Trophoblast cell (in vitro differentiated cells and primary cell): ENCODE results near the gene PNPO.

ENCODE experiments used
- DNase-seq, 2 donors: peaks; one replicate each; pipeline ENCODE4 v3.0.0-alpha.2; 2016
- H2AFZ ChIP-seq: 2 replicates; pipeline ENCODE4 v1.6.1; 2013; ENCODE audit warnings: low read length, moderate library complexity, mild to moderate bottlenecking; ENCODE audit not compliant: insufficient read depth, poor library complexity
- H2AK5ac ChIP-seq: 2 replicates; pipeline ENCODE4 v1.6.1; 2013; ENCODE audit warnings: mild to moderate bottlenecking, low read length
- H2BK120ac ChIP-seq: 2 replicates; pipeline ENCODE4 v1.6.1; 2013; ENCODE audit warnings: low read length, mild to moderate bottlenecking, moderate library complexity; ENCODE audit not compliant: insufficient read depth, poor library complexity
- H2BK12ac ChIP-seq: 2 replicates; pipeline ENCODE4 v1.6.1; 2013; ENCODE audit warnings: mild to moderate bottlenecking, low read length, moderate library complexity
- H2BK5ac ChIP-seq: 2 replicates; pipeline ENCODE4 v1.6.1; 2013; ENCODE audit warnings: low read length, low read depth, moderate library complexity, mild to moderate bottlenecking; ENCODE audit not compliant: poor library complexity
- H3K14ac ChIP-seq: 2 replicates; pipeline ENCODE4 v1.6.1; 2013; ENCODE audit warnings: mild to moderate bottlenecking, low read length
- H3K18ac ChIP-seq: 2 replicates; pipeline ENCODE4 v1.6.1; 2013; ENCODE audit warnings: mild to moderate bottlenecking, low read length
- H3K23ac ChIP-seq: 2 replicates; pipeline ENCODE4 v1.6.1; 2013; ENCODE audit warnings: low read length
- H3K27ac ChIP-seq: 2 replicates; pipeline ENCODE4 v1.5.1; 2013; ENCODE audit warnings: low read depth, mild to moderate bottlenecking, inconsistent platforms, low read length, moderate library complexity
- H3K27me3 ChIP-seq: 2 replicates; pipeline ENCODE4 v1.6.1; 2013; ENCODE audit warnings: inconsistent platforms, mild to moderate bottlenecking, low read length, moderate library complexity; ENCODE audit not compliant: insufficient read depth
- H3K36me3 ChIP-seq, 2 experiments: 1 replicate in 1 of 2; 2 replicates in 1 of 2; pipeline ENCODE4 v1.6.1; 2013; ENCODE audit warnings: low read length in 2 of 2, mild to moderate bottlenecking in 2 of 2, moderate library complexity in 1 of 2; ENCODE audit not compliant: insufficient read depth in 2 of 2, control insufficient read depth in 1 of 2
- H3K4ac ChIP-seq: 2 replicates; pipeline ENCODE4 v1.6.1; 2013; ENCODE audit warnings: low read depth, mild to moderate bottlenecking, low read length, moderate library complexity
- H3K4me1 ChIP-seq, 2 experiments: 1 replicate in 1 of 2; 2 replicates in 1 of 2; pipeline ENCODE4 v1.6.1; 2013; ENCODE audit warnings: low read length in 2 of 2, mild to moderate bottlenecking in 2 of 2, moderate library complexity in 1 of 2; ENCODE audit not compliant: insufficient read depth in 2 of 2, control insufficient read depth in 1 of 2
- H3K4me2 ChIP-seq: 2 replicates; pipeline ENCODE4 v1.6.1; 2013; ENCODE audit warnings: inconsistent platforms, mild to moderate bottlenecking, low read length, moderate library complexity
- H3K4me3 ChIP-seq: 2 replicates; pipeline ENCODE4 v1.5.1; 2013; ENCODE audit warnings: mild to moderate bottlenecking, low read depth, low read length, inconsistent platforms
- H3K79me1 ChIP-seq: one replicate; pipeline ENCODE4 v1.6.1; 2013; ENCODE audit warnings: low read length
- H3K79me2 ChIP-seq: 2 replicates; pipeline ENCODE4 v1.6.1; 2013; ENCODE audit warnings: low read length, mild to moderate bottlenecking; ENCODE audit not compliant: control insufficient read depth, insufficient read depth, poor library complexity
- H3K9ac ChIP-seq: 2 replicates; pipeline ENCODE4 v1.6.1; 2013; ENCODE audit warnings: mild to moderate bottlenecking, low read length
- H3K9me3 ChIP-seq: 2 replicates; pipeline ENCODE4 v1.6.1; 2013; ENCODE audit warnings: low read depth, mild to moderate bottlenecking, control low read depth, inconsistent platforms, low read length; ENCODE audit not compliant: insufficient read depth
- H4K12ac ChIP-seq: 2 replicates; pipeline ENCODE4 v1.6.1; 2013; ENCODE audit warnings: low read depth, mild to moderate bottlenecking, low read length, moderate library complexity
- H4K8ac ChIP-seq: 2 replicates; pipeline ENCODE4 v1.6.1; 2013; ENCODE audit warnings: low read depth, mild to moderate bottlenecking, low read length, moderate library complexity
- H4K91ac ChIP-seq: one replicate; pipeline ENCODE4 v1.6.1; 2013; ENCODE audit warnings: low read depth, mild to moderate bottlenecking, low read length, moderate library complexity
- WGBS: extraction: QIAGEN DNeasy Blood & Tissue Kit; methylation state at CpG from one replicate; pipeline ENCODE4 v1.1.7; 2013; ENCODE audit warnings: missing lambda C conversion rate; ENCODE audit not compliant: insufficient read length, insufficient coverage; ENCODE audit errors: extremely low coverage; 5-methylcytosine and 5-hydroxymethylcytosine counted together

Gene PNPO

GRCh38 chr17:47955497-47956461 lies 14.4 kb downstream of the PNPO start:
- no peak for DNase-seq
- H4K8ac ChIP-seq = no peak overlapping the region
- H2BK5ac ChIP-seq = no peak overlapping the region
- H2AFZ ChIP-seq = no peak overlapping the region
- no peak overlapping the region for H2BK120ac ChIP-seq
- no peak overlapping the region for H3K14ac ChIP-seq
- H3K18ac ChIP-seq = no peak overlapping the region
- no peaks in the 10 kb centered on the region for H3K79me2 ChIP-seq
- no peak overlapping the region for H2BK12ac ChIP-seq
- H3K79me1 ChIP-seq = no peaks in the 10 kb centered on the region
- H4K91ac ChIP-seq = no peak overlapping the region
- no peak overlapping the region for H4K12ac ChIP-seq
- peaks cover 14 to 17% of the 10 kb centered on the region in 2 experiments for H3K4me1 ChIP-seq
- WGBS = no CpG with 5 or more reads among the region's 7 CpGs
- H3K36me3 ChIP-seq = no peaks in the 10 kb centered on the region
- no peaks in the 10 kb centered on the region for H3K9me3 ChIP-seq
- H3K9ac ChIP-seq = no peak overlapping the region
- no peak overlapping the region for H3K23ac ChIP-seq
- H3K4me2 ChIP-seq = no peak overlapping the region
- H3K4ac ChIP-seq = no peak overlapping the region
- H2AK5ac ChIP-seq = no peak overlapping the region
- H3K27ac ChIP-seq = no peak overlapping the region
- H3K27me3 ChIP-seq = no peaks in the 10 kb centered on the region
- H3K4me3 ChIP-seq = no peak overlapping the region

- Histone ChIP-seq H3K79me2 (no peaks in the 10 kb centered on the region), H2BK5ac (no peak overlapping the region), H3K36me3 (no peaks in the 10 kb centered on the region), H3K79me1 (no peaks in the 10 kb centered on the region), H3K9me3 (no peaks in the 10 kb centered on the region), H3K4me2 (no peak overlapping the region), H4K8ac (no peak overlapping the region), H2BK120ac (no peak overlapping the region), H3K4me3 (no peak overlapping the region), H3K4me1 (peaks cover 14 to 17% of the 10 kb centered on the region in 2 experiments), H3K4ac (no peak overlapping the region), H3K9ac (no peak overlapping the region), H2BK12ac (no peak overlapping the region), H2AFZ (no peak overlapping the region), H3K23ac (no peak overlapping the region), H4K91ac (no peak overlapping the region), H4K12ac (no peak overlapping the region), H3K27ac (no peak overlapping the region), H3K27me3 (no peaks in the 10 kb centered on the region), H3K14ac (no peak overlapping the region), H3K18ac (no peak overlapping the region), H2AK5ac (no peak overlapping the region)
- no peak for DNase-seq
- WGBS = no CpG with 5 or more reads among the region's 4 CpGs
These were observed 15.6 kb downstream of the PNPO start for GRCh38 chr17:47956791-47957590.

GRCh38 chr17:47957591-47958490 lies 16.5 kb downstream of the PNPO start, which contains the start of gene PRR15L:
Gene PRR15L, minus strand, starts transcription at chr17:47957883. Its CDS starts 4,649 bp downstream, at chr17:47953234.
- H3K27me3 ChIP-seq = no peaks in the 10 kb centered on the region
- peak within 1 kb of the TSS; percentile 23 for H3K4me3 ChIP-seq
- no peak for DNase-seq
- H3K9me3 ChIP-seq = no peaks in the 10 kb centered on the region
- no peak within 1 kb of the TSS for H3K14ac ChIP-seq
- no peak within 1 kb of the TSS for H2BK120ac ChIP-seq
- no peak within 1 kb of the TSS for H2AFZ ChIP-seq
- H2BK12ac ChIP-seq = no peak within 1 kb of the TSS
- H2AK5ac ChIP-seq = no peak within 1 kb of the TSS
- no peak within 1 kb of the TSS for H3K23ac ChIP-seq
- H3K4me2 ChIP-seq = peak within 1 kb of the TSS; percentile 37
- no peak within 1 kb of the TSS for H4K12ac ChIP-seq
- no CpG with 5 or more reads among the region's 16 CpGs for WGBS
- H3K4ac ChIP-seq = no peak within 1 kb of the TSS
- H3K9ac ChIP-seq = peak within 1 kb of the TSS; percentile 13
- no peaks in the 10 kb centered on the region for H3K36me3 ChIP-seq
- H3K79me2 ChIP-seq = no peaks in the 10 kb centered on the region
- no peak within 1 kb of the TSS for H3K18ac ChIP-seq
- peaks cover 14 to 17% of the 10 kb centered on the region in 2 experiments for H3K4me1 ChIP-seq
- no peak within 1 kb of the TSS for H2BK5ac ChIP-seq
- no peaks in the 10 kb centered on the region for H3K79me1 ChIP-seq
- no peak within 1 kb of the TSS for H4K91ac ChIP-seq
- no peak within 1 kb of the TSS for H3K27ac ChIP-seq
- no peak within 1 kb of the TSS for H4K8ac ChIP-seq
